HG03575 (cell line): ENCODE measurements around the gene CRMP1.
"Not testable (repeated sequence)": the region's sequence is repeated elsewhere in the genome, so short reads cannot be mapped to it uniquely, and the experiment has no call there.

ENCODE experiments used
- ATAC-seq: cut with Tn5 transposase; IDR thresholded peaks from one replicate; pipeline ENCODE4 v1.9.1; 2021; ENCODE audit not compliant: unreplicated experiment, insufficient number of reproducible peaks, low FRiP score; ENCODE audit errors: extremely low read depth

Gene CRMP1

DNA sequence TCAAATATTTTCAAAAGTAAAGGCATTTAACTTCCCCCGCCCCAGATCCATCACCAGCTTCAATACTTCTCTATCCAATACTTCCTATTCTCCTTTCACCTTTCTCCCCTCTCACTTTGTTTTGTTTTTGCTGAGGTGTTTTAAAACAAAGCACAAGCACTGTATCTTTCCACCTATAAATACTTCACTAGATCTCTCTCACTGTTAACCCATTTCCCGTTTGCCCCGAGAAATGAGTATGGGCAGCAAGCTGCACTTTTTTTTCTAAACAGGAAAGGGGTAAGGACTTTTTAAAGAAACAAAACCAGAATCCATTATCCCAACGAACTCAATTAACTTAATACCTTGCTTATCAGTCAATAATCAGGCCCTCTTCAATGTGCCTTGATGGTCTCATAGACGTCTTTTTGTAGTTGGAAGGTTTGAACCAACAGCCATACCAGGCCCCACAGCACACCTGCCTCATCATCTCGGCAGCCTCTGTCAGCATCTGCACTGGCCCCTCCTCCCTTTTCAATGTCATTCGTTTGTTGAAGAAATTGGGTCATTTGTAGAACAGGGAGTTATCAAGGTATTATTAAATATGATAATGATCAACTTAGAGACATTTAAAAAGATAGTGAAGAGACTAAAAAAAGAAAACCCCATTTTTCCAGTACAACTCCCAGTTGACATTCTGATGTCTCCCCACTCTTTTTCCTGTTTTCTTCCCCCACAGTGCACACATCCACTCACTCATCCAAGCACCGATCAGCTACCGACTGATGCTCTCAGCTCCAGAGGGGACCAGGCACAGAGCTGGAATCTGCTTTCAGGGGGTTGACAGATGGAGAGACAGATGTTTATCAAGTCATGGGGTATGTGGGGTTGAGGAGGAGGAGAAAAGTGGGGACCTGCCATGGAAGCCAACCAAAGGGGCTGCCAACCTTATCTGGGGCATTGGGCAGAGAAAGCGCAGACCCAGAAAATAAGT lies 25.8 kb downstream of the CRMP1 start:
- ATAC-seq = no peak

DNA sequence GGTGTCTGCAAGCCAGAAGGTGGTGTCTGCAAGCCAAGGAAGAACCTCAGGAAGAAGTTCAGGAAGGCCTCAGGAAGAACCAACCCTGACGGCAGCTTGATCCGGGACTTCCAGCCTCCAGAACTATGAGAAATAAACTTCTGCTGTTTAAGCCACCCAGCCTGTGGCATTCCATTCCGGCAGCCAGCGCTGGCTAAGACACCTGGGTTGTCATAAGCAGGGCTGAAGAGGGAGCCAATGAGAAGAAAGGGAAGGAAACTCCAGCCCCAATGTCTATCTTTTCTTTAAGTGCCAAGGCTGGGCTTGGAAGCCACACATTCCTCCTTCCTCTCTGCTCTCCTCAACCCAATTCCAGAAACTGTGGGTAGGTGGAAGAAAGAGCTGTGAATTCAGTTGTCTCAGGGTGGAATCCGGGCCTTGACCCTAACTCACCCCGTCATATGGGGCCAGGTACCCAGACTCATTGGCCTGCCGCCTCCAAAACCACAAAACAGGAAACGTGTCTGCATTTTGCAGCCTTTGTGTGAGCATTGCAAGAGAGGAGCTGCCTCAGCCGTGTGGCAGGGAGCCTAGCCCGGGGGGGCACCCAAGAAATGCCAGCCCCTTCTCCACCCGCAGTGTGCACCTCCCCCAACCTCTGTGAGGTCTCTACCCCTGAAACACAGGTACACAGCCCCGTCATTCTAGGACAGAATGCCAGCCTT lies 26.8 kb downstream of the CRMP1 start:
- ATAC-seq = no peak

DNA sequence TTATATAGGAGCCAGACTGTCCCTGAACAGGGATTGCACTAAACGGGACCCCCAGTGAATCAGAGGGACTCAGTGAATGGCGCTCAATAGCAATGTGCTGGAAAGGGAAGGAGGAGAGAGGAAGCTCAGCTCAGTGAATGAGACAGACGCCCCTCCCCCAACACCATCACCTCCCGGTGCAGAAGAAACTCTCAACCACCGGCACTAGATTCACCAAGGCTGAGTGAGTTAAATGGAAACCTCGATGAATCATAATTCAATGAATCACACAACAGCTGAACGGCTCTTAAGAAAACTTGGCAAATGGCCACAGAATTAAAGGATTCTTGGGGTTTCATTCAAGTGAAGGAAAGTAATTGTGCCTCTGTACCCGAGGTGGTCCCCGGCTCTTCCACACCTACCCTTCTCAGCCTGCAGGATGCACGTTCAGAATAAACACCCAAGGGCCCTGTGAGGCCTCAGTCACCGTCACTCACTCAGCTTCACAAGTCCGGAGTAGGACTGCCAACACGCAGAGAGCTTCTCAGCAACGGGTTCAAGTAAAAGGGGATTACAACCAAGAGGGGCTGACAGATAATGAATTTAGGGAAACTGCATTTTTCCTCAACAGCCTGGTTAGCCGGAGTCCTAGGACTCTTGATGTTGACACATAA lies 29.3 kb downstream of the CRMP1 start:
- ATAC-seq = no peak

DNA sequence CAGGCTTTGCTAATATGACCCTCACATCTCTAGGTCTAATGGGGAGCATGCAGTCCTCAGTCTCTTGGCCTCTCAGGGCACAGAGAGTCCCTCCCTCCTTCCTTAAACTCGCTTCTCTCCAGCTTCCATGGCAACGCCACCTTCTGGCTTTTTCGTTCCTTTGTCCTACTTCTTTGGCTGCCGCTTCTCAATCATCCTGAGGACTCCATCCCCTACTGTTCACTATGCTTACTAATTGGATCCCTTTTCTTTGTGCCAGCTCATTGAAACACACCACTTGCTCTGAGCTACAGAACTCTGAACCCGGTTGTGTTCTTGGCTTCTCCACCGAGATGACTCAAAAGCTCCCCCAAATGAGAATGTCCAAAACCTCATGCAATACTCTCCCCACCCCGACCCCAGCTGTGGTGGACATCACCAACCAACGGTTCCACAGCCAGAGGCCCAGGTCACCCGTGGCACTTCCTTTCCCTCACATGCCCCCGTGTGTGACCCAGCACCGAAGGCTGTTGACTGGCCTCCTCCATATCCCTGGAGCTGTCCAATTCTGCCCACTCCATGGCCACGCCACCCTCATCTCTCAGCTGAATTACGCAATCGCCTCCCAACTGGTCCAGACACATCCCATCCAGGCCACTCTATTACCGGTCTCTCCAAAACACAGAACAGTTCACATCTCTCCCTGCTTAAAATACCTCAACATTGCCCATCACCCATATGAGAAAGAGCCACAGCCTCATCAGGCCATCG lies 34.7 kb downstream of the CRMP1 start:
- ATAC-seq = no peak

DNA sequence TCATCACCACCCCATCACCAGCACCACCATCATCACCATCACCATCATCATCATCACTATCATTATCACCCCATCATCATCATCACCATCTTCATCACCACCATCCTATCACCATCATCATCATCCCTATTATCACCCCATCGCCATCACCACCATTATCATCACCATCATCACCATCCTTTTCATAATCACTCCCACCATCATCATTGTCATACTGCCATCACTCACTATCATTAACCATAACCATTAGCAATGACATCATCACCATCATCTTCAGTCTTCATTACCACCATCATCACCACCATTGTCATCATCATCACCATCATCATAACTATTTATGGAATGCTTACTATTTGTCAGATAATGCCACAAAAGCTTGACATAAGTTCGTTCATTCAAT lies 35.7 kb downstream of the CRMP1 start:
- no peak for ATAC-seq

DNA sequence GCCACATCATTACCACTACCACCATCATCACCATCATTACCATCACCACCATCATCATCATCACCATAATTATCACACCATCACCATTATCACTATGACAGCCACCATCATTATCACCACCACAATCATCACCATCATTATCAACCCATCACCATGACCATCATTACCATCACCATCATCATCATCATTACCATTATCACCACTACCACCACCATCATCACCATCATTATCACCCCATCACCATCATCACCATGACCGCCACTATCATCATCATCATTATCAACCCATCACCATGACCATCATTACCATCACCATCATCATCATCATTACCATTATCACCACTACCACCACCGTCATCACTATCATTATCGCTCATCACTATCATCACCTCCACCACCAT lies 36.5 kb downstream of the CRMP1 start:
- ATAC-seq = not testable (repeated sequence)

DNA sequence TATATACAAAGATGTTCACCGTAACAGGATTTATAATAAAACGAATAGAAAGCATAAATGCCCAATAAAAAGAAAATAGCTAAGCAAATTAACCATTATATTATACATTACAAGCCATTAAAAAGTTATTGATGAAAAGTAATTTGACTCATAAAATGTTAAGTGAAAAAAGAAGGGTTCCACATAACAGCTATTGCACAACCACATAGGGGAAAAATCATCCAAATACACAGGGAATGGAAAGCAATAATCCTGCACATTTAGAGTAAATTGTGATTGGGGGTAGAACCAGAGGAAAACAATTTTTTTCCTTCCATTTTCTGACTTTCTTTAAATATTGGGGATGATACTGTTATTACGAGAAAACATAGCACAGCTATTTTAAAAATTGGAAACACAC lies 38.0 kb downstream of the CRMP1 start:
- ATAC-seq = no peak

DNA sequence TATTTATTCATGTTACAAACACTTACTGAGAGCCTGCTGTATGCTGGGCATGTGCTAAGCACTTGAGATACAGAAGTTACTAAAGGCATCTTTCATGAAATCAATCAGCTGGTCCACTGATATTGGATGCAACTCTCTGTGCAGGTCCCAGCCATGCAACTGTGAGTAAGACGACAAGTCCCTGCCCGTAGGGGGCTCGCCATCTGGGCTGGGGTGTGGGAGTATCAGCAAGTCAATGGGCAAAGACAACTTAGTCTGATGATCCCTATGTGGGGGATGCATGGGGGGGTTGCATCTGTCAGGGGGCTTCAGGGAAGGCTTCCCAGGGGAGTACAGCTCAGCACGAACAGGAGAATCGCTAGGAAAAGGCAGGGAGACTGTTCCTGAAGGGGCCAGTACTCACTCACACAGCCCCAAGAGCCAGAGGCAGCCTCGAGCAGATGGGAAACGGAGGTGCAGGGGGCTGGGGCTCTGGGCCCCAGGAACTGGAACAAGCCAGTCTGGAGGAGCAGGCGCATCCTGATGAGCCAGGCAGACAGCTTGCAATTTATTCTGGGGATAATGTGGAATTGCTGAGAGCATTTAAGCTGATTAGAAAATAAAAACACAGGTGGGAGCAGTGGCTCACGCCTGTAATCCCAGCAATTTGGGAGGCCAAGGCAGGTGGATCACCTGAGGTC lies 40.2 kb downstream of the CRMP1 start:
- no peak for ATAC-seq

DNA sequence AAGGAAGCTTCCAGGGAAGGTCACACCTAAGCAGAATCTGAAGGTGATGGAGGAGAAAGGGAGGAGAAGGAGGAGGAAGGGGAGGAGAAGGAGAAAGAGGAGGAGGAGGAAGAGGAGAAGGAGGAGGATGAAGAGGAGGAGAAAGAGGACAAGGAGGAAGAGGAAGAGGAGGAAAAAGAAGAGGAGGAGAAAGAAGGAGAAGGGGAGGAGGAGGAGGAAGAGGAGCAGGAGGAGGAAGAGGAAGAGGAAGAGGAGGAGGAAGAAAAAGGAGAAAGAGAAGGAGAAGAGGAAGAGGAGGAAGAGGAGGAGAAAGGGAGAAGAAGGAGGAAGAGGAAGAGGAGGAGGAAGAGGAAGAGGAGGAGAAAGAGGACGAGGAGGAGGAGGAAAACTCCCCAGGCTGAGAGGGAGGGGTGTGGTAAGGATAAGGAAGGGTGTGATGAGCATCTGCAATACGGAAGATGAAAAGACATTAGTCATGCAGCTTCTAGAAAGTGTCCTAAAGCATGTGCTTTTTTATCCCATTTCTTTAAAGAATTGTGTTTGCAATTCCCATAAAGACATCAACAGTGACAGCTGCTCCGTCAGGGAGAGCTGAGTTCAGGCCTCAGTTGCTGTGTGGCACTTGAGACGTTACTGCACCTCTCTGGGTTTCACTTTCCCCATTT lies 41.1 kb downstream of the CRMP1 start:
- ATAC-seq = no peak

DNA sequence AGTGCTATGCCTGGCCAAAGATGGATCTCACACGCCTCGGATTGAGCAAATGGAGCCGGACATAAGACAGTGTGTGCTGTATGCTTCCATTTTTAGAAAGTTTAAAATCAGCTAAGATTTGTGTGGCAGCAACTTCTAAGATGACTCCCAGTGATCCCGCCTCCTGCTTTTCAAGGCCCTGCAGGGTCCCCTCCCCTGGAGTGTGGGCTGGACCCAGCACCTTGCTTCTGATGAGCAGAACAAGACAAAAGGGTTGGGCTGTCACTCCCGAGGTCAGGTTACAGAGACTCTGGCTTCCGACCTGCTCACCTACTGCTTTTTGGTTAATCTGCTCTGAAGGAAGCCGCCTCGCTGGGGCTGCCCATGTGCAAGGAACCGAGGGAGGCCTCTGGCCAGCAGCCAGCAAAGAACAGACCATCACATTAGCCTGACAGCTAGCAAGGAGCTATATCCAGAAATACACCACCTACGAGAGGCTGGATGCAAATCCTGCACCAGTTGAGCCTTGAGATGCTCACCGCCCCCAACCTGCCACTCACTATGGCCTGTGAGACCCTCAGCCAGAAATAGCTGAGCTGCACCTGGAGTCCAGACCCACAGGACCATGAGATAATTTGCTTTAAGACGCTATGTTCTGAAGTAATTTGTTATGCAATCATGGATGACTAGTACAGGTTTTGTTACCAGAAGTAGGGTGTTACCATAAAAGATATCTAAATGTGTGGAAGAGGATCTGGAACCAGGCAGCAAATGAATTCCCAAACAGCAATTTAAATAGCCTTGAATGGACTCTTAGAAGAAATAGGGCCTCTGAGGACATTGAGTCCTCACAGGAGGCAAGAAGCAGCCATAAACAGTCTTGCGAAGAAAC lies 47.6 kb downstream of the CRMP1 start:
- no peak for ATAC-seq

DNA sequence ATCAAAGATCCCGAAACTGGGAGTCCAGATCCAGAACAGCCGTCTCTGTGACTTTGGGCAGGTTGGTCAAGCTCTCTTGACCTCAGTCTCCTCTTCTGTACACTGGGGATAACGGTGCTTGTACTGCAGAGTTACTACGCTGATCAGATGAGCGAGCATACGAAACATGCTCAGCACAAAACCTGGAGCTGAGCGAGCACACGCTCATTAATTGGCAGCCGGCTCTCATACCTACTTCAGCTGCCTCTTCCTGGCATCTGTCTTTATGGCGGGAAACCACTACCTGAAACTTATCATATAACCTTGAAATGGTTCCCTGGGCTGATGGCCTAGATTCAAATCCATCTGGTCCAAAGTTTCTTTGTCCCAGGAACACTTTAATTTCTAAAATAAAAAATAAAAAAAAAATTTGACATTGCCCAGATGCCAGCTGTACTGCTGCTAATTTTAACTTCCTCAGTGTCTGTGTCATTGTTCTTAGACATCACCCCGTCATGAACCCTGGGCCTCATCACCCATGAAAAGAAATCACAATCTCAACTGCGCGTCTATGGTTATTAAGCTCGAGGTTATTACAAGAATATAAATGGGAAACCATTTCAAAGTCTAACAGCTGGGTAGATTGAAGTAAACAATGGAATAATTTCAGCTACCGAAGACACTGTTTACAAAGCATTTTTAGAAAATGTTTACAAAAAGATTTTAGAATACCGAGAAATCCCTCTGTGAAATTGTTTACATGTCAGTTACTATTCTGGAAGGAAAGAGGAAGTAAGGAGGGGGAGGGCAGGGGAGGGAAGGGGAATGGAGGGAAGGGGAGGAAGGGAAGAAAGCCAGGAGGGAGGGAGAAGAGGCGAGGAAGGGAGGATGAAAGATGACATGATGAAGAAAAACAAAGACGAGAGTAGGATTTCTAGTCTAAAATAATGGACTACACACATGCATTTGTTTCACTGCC lies 49.0 kb downstream of the CRMP1 start:
- no peak for ATAC-seq

DNA sequence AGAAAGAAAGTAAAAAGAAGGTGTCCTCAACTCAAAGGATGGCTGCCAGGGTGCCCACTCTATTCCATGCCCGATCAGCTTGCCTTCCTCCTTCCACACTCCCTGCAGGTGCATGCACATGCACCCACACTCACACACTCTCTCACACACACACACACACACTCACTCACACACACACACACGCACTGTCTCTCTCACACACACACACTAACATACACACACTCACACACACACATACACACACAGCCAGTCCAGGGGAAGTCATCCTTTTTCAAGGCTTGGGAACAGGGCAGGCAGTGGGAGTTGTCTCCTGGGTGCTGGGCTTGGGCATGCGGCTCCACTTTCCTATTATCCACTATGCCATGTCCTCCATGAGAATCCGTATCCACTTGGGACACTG lies 50.4 kb downstream of the CRMP1 start:
- no peak for ATAC-seq

DNA sequence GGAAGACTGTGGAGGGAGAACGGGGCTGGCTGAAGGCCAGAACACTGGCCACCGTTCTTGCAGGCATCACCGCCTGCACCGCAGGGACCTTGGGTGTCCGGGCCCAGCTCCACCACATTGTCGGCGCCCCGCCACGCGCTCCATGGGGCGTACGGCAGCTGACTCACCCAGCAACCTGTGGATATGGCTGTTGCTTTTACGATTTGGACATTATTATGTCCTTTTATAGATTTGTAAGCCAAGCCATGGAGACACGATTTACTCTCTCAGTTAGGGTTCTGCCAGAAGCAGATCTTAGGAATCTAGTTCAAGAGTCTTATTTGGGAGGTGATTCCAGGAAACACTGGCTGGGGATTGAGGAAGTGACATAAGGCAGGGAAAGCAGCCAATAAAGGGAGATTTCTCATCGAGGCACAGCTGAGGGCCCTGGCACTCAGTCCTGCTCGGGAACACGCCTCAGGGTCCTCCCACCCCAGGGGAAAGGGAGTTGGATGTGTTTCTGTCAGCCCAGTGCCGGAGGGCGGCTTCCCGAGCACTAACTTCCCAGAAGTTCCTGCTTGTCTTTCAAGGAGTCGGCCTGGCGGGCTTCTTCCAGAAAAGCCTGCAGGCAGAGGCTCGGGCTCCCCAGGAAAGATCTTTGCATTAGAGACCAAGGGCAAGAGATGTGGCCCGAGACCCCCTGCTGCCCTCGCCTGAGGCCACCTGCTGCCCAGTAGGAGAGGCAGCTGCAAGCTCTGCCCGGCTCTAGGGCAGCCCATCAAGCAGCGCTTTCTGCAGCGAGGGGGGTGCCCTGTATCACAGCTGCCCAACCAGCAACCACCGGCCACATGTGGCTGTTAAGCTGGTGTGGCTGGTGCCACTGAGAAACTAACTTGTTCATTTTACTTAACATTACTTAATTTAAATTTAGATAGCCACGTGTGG lies 52.9 kb downstream of the CRMP1 start:
- ATAC-seq = no peak

DNA sequence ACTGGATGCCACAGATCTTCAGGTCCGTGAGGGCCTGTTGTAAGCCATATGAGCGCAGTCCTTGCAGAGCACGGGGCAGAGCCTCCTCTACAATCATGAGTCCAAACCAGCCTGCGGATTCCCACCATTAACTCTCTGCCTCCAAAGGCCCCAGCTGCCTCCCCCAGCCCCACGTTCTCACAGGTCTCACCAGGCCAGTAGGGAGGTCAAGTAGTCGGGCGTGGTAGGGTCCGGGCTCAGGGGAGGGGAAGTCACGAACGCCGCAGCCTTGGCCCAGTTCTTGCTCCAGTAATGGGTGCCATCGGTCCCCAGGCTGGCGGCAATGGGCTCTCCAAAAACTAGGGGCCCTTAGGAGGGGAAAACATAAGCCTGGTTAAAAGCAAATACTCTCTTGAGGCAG lies 53.6 kb downstream of the CRMP1 start:
- ATAC-seq = no peak

DNA sequence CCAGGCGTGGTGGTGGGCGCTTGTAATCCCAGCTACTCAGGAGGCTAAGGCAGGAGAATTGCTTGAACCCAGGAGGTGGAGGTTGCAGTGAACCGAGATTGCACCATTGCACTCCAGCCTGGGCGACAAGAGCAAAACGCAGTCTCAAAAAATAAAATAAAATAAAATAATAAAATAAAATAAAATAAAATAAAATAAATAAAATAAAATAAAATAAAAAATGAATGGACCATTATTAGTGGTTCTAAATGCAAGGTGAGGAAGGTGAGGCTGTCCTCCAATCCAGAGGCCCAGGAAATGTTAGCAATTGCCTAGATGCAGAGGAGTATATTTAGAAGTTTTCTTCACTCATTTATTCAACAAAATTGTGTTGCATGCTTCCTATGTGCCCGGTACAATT lies 55.4 kb downstream of the CRMP1 start:
- ATAC-seq = not testable (repeated sequence)
